Measurements from ENCODE around the gene MGAM2. TPM values are rescaled to one million over a fixed set of nuclear protein-coding genes. Genes with fewer than 3 reads are reported as not detected.

Gene MGAM2
- total and polyA plus RNA-seq, 10 of the 15 experiments (the other 5 are each of a cell fraction or from before 2014, with no cell fraction given): 0.01 to 0.16 (median 0.03) TPM; not detected in 6

DNA sequence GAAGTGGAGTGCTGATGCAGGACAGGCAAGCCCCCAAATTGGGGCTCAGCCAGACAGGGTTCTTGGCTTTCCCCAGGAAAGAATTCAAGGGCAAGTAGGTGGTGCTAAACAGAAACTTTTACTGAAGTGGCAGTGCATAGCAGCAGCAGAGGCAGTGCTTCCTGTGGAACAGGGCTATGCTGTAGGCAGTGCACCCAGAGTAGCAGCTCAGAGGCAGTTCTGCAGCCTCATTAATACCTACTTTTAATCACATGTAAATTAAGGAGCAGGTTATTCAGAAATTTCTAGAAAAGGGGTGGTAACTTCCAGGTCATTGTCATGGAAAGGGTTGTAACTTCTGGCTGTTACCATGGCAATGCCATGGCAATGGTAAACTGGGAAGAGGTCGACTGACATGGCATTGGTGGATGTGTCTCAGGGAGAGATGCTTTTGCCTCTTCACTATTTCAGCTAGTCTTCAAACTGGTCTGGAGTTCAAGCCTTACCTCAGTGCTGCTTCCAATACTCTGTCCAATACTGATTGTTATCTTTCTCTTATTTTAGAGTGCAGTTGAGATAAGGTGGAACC is 117.1 kb downstream of the MGAM2 start (continued):
- TF ChIP-seq, protein P1, sequence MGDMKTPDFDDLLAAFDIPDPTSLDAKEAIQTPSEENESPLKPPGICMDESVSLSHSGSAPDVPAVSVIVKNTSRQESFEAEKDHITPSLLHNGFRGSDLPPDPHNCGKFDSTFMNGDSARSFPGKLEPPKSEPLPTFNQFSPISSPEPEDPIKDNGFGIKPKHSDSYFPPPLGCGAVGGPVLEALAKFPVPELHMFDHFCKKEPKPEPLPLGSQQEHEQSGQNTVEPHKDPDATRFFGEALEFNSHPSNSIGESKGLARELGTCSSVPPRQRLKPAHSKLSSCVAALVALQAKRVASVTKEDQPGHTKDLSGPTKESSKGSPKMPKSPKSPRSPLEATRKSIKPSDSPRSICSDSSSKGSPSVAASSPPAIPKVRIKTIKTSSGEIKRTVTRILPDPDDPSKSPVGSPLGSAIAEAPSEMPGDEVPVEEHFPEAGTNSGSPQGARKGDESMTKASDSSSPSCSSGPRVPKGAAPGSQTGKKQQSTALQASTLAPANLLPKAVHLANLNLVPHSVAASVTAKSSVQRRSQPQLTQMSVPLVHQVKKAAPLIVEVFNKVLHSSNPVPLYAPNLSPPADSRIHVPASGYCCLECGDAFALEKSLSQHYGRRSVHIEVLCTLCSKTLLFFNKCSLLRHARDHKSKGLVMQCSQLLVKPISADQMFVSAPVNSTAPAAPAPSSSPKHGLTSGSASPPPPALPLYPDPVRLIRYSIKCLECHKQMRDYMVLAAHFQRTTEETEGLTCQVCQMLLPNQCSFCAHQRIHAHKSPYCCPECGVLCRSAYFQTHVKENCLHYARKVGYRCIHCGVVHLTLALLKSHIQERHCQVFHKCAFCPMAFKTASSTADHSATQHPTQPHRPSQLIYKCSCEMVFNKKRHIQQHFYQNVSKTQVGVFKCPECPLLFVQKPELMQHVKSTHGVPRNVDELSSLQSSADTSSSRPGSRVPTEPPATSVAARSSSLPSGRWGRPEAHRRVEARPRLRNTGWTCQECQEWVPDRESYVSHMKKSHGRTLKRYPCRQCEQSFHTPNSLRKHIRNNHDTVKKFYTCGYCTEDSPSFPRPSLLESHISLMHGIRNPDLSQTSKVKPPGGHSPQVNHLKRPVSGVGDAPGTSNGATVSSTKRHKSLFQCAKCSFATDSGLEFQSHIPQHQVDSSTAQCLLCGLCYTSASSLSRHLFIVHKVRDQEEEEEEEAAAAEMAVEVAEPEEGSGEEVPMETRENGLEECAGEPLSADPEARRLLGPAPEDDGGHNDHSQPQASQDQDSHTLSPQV (IDR thresholded peaks at IDR 0.05): no peak
- TF ChIP-seq HCFC1 (IDR thresholded peaks at IDR 0.05; ENCODE audit: low read length) (no peak), YY1 (IDR thresholded peaks at IDR 0.05; ENCODE audit: low read depth, low read length) (no peak), ESRRA (IDR thresholded peaks at IDR 0.05; ENCODE audit: low read length) (no peak), ZBED1 (IDR thresholded peaks at IDR 0.05; ENCODE audit: borderline replicate concordance) (no peak), RAD51 (IDR thresholded peaks at IDR 0.05) (no peak), CREM (IDR thresholded peaks at IDR 0.05; ENCODE audit: low read depth) (no peak), IKZF2 (IDR thresholded peaks at IDR 0.05) (no peak)
- TF ChIP-seq, protein P2, sequence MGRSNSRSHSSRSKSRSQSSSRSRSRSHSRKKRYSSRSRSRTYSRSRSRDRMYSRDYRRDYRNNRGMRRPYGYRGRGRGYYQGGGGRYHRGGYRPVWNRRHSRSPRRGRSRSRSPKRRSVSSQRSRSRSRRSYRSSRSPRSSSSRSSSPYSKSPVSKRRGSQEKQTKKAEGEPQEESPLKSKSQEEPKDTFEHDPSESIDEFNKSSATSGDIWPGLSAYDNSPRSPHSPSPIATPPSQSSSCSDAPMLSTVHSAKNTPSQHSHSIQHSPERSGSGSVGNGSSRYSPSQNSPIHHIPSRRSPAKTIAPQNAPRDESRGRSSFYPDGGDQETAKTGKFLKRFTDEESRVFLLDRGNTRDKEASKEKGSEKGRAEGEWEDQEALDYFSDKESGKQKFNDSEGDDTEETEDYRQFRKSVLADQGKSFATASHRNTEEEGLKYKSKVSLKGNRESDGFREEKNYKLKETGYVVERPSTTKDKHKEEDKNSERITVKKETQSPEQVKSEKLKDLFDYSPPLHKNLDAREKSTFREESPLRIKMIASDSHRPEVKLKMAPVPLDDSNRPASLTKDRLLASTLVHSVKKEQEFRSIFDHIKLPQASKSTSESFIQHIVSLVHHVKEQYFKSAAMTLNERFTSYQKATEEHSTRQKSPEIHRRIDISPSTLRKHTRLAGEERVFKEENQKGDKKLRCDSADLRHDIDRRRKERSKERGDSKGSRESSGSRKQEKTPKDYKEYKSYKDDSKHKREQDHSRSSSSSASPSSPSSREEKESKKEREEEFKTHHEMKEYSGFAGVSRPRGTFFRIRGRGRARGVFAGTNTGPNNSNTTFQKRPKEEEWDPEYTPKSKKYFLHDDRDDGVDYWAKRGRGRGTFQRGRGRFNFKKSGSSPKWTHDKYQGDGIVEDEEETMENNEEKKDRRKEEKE (IDR thresholded peaks at IDR 0.05): no peak
- TF ChIP-seq, protein P3, sequence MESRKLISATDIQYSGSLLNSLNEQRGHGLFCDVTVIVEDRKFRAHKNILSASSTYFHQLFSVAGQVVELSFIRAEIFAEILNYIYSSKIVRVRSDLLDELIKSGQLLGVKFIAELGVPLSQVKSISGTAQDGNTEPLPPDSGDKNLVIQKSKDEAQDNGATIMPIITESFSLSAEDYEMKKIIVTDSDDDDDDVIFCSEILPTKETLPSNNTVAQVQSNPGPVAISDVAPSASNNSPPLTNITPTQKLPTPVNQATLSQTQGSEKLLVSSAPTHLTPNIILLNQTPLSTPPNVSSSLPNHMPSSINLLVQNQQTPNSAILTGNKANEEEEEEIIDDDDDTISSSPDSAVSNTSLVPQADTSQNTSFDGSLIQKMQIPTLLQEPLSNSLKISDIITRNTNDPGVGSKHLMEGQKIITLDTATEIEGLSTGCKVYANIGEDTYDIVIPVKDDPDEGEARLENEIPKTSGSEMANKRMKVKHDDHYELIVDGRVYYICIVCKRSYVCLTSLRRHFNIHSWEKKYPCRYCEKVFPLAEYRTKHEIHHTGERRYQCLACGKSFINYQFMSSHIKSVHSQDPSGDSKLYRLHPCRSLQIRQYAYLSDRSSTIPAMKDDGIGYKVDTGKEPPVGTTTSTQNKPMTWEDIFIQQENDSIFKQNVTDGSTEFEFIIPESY (IDR thresholded peaks at IDR 0.05): no peak
